Measurements from ENCODE around the gene FTH1.

DNA sequence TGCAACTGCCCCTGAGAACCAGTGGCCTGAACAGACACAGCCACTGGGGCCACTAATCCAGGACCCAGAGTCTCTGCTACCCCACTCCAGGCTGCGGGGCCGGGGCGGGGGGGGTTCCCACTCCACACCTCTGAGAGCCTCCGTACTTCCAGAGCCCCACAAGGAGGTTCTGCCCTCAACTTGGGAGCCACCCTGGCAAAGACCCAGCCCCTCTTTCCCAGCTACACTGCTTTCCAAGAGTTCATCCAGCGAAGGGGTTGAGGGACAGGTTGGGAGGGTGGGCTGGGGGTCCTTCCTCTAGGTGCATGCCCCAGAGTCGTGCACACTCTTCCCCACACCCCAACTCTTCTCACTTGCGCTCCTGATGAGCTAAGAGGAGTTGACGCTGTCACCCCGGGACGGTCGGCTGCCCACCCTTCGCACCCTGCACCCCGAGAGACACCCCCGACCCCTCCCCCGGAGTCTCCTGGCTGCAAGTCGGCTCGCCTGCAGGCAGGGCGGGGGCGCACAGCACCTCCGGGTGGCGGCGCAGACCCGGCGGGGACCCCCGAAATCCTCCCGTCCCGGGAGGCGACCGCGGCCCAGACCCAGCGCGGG is 50.6 kb downstream of the FTH1 start:
- TF ChIP-seq POLR2AphosphoS5 (IDR thresholded peaks at IDR 0.05) (no peak), POLR2A (IDR thresholded peaks at IDR 0.05) (no peak)
